IPS-20b (cell line): ENCODE results near the gene PROZ.

Experiments
- H3K27ac ChIP-seq: one replicate; pipeline ENCODE4 v1.5.1; 2013; ENCODE audit warnings: low read length
- H3K27me3 ChIP-seq: 2 replicates; pipeline ENCODE4 v1.6.1; 2013; ENCODE audit warnings: mild to moderate bottlenecking, low read length, inconsistent platforms; ENCODE audit not compliant: insufficient read depth
- H3K36me3 ChIP-seq: 2 replicates; pipeline ENCODE4 v1.6.1; 2013; ENCODE audit warnings: low read depth, mild to moderate bottlenecking, inconsistent platforms, low read length, moderate library complexity; ENCODE audit not compliant: insufficient read depth
- H3K4me1 ChIP-seq: 2 replicates; pipeline ENCODE4 v1.6.1; 2013; ENCODE audit warnings: mild to moderate bottlenecking, control low read depth, inconsistent platforms, low read length, moderate library complexity; ENCODE audit not compliant: insufficient read depth
- H3K4me3 ChIP-seq: 2 replicates; pipeline ENCODE4 v1.5.1; 2013; ENCODE audit warnings: mild to moderate bottlenecking, low read length, inconsistent platforms
- H3K9ac ChIP-seq: 2 replicates; pipeline ENCODE4 v1.6.1; 2013; ENCODE audit warnings: low read depth, mild to moderate bottlenecking, inconsistent platforms, low read length, moderate library complexity
- H3K9me3 ChIP-seq: 2 replicates; pipeline ENCODE4 v1.6.1; 2013; ENCODE audit warnings: mild to moderate bottlenecking, low read depth, low read length, inconsistent platforms; ENCODE audit not compliant: insufficient read depth

The PROZ gene

DNA sequence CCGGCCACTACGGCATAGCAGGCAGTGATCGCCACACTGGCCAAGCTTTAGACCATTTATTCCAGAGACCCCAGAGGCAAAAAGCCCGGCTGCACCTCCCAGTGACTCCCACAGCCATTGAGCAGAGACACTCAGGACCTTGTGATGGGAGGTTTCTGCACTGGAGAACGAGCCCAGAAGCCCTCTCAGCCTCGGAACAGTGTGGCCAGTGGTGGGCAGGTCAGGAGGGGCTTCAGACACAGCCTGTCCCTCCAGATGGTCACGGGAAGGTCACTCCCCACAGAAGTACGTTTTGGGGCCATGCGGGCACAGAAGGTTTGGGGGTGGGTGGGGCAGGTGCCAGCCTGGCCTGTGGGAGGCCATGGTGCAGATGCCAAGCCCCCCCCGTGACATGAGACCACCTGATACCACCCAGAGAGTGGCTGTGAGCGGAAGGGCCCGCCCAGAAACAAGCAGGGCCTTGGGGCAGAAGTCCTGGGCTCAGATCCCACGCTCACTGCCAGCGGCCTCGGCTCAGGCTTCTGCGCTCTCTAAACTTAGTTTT lies 36.4 kb upstream of the PROZ start:
- H3K27me3 ChIP-seq = no peaks in the 10 kb centered on the region
- no peak overlapping the region for H3K9ac ChIP-seq
- H3K9me3 ChIP-seq = no peaks in the 10 kb centered on the region
- H3K27ac ChIP-seq = no peak overlapping the region
- no peaks in the 10 kb centered on the region for H3K36me3 ChIP-seq
- H3K4me1 ChIP-seq = no peaks in the 10 kb centered on the region; the same call in none of the 2 replicates
- H3K4me3 ChIP-seq = no peak overlapping the region

DNA sequence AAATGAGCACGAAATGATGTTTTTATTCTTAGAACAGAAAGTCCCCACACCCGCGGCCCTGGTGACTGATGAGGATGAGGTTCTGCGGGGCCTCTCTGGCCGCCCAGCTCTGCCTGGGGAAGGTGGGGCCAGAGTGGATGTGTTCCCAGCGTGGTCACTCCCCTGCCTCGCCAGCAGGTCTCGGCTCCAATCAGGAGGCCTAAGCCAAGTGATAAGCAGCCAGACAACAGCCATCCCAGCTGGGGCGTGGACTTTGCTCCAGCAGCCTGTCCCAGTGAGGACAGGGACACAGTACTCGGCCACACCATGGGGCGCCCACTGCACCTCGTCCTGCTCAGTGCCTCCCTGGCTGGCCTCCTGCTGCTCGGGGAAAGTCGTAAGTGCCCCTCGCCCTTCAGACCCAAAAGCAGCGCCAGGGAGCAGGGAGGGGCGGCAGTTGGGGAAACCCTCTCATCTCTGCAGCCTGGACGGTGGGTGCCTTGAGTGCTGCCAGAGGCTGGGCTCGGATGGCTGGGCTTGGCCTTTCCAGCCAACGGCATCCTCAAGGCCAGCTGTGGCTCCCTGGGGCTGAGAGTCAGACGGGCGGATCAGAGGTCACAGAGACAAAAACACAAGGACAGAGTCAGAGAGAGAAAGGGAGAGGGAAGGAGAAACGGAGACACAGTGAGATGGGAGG lies 35.8 kb upstream of the PROZ start, which contains the start of gene F10:
Gene F10, plus strand, starts transcription at position 250 of the 676 bp plus-strand sequence. Its CDS starts 57 bp downstream, at position 307.
- peak within 1 kb of the TSS; percentile 53; the same call in 1 of the 2 replicates for H3K4me3 ChIP-seq
- no peak within 1 kb of the TSS for H3K27ac ChIP-seq
- no peaks in the 10 kb centered on the region for H3K9me3 ChIP-seq
- H3K9ac ChIP-seq = no peak within 1 kb of the TSS
- H3K27me3 ChIP-seq = no peaks in the 10 kb centered on the region
- no peaks in the 10 kb centered on the region; the same call in 1 of the 2 replicates for H3K4me1 ChIP-seq
- no peaks in the 10 kb centered on the region for H3K36me3 ChIP-seq

DNA sequence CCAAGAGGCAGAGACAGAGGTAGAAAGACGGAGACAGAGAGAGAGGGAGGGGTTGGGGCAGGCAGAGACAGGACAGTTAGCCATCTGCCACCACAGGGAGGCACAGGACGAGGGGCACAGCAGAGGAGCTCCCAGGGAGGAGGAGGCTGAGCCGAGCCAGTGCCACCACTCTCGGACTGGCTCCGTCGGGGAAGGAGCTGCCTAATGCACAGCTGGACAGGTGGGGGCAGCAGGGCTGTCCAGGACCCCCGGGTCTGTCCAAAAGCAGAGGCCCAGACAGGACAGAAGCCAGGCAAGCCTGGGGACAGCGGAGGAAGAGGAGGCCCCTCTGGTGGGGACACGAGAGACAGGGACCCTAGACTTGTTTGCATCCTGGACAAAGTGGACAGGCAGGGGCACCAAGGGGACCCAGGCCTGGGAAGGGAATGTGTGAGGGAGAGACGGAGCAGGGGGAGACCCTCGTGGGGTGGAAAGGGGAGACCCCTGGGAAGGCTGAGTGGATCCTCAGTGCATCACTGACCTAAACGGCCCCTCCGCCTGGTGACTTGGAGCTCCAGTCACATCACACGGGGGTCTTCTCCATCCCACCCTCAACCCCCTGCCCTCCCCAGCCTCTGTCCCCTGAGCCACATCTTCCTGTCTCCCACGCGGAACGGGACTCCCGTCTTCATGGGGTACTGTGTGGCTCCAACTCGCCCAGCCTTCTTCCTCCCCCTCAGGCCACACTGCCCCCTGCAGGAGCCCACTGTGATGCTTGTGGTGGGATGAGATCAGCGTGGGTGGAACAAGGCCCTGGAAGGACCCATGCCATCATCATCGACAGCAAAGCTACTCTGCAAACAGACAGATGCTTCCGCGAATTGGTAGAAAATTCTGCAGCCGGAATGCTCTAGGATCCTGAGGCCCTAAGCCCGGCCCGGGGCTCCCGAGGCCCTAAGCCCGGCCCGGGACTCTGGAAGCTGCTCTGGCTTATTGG lies 34.9 kb upstream of the PROZ start:
- no peaks in the 10 kb centered on the region; the same call in 1 of the 2 replicates for H3K27me3 ChIP-seq
- no peaks in the 10 kb centered on the region; the same call in 1 of the 2 replicates for H3K4me1 ChIP-seq
- no peak overlapping the region for H3K27ac ChIP-seq
- H3K9me3 ChIP-seq = no peaks in the 10 kb centered on the region
- H3K9ac ChIP-seq = no peak overlapping the region
- H3K4me3 ChIP-seq = no peak overlapping the region
- no peaks in the 10 kb centered on the region for H3K36me3 ChIP-seq

DNA sequence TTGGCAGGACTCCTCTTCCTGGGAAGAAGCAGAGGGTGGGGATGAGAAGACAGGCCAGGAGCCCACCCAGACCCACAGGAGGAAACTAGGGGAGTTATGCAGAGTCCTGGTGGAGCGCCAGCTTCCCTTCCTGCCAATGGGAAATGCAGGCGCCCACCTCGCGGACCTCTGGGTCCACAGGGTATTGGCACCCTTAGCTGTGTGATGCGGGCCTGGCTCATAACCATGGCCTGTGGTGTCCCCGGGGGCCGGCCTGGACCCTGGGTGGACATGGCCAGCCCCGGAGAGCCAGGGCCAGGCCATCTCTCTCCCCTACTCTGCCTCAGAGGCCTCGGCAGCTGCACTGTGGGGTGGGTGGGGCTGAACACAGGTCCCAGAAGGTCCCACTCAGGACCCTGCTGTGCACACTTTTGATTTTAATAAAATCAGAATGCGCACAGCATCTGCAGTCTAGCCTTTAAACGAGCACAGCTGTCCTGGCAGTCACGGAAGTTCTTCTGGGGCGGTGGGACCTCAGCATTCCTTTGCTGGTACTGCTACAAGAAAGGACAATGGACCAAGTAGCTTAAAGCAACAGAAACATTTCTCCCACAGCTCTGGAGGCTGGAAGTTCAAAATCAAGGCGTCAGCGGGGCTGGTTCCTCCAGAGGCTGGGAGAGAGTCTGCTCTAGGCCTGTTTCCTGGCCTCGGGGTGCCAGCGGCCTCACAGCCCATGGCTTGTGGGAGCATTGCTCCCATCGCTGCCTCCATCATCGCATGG lies 34.1 kb upstream of the PROZ start:
- Histone ChIP-seq H3K9ac (no peak overlapping the region), H3K27me3 (no peaks in the 10 kb centered on the region; the same call in none of the 2 replicates), H3K4me1 (no peaks in the 10 kb centered on the region; the same call in 1 of the 2 replicates), H3K9me3 (no peaks in the 10 kb centered on the region), H3K27ac (no peak overlapping the region), H3K4me3 (no peak overlapping the region), H3K36me3 (no peaks in the 10 kb centered on the region)

DNA sequence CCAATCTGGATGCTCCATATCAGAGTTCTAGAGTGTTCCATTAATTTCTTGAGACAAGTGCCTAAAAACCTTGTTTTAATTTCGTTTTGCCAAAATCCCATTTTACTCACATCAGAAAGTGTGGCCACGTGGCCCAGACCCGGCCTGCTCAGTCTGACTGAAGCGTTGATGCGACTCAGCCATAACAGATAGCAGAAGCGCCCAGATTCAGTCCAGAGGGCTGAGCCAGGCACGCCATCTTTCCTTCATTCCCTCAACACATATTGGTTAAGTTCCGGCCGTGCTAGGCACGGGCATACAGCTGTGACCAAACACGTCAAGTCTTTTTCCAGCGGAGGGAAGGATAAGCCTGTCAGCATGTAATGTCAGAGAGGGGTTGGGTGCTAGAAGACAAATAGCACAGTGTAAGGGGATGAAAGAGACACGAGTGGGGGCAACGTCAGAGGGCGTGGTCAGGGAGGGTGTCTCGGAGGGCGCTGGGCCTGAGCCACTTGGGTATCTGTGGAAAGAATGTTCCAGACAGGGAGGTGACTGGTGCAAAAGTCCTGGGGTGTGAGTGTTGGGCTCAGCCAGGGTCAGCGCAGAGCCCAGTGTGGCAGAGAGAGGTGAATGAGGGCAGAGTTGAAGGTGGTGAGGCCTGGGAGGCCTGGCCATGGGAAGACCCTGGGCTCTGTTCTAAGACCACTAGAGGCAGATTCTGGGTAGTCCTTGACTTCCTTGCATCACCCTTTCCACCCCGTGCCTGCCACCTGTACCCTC lies 32.8 kb upstream of the PROZ start:
- Histone ChIP-seq H3K9me3 (no peaks in the 10 kb centered on the region), H3K9ac (no peak overlapping the region), H3K27me3 (no peaks in the 10 kb centered on the region; the same call in none of the 2 replicates), H3K27ac (no peak overlapping the region), H3K36me3 (no peaks in the 10 kb centered on the region), H3K4me1 (no peaks in the 10 kb centered on the region; the same call in 1 of the 2 replicates), H3K4me3 (no peak overlapping the region)

- H3K36me3 ChIP-seq = no peaks in the 10 kb centered on the region
- H3K27me3 ChIP-seq = no peaks in the 10 kb centered on the region; the same call in none of the 2 replicates
- H3K4me3 ChIP-seq = no peak overlapping the region
- no peaks in the 10 kb centered on the region; the same call in 1 of the 2 replicates for H3K4me1 ChIP-seq
- H3K9ac ChIP-seq = no peak overlapping the region
- no peak overlapping the region for H3K27ac ChIP-seq
- H3K9me3 ChIP-seq = no peaks in the 10 kb centered on the region
Measured at GRCh38 chr13:113126265-113127150, 31.9 kb upstream of the PROZ start.

GRCh38 chr13:113129480-113129879 lies 29.0 kb upstream of the PROZ start:
- Histone ChIP-seq H3K36me3 (no peaks in the 10 kb centered on the region), H3K27ac (no peak overlapping the region), H3K4me1 (no peaks in the 10 kb centered on the region), H3K4me3 (no peak overlapping the region), H3K9ac (no peak overlapping the region), H3K9me3 (no peaks in the 10 kb centered on the region), H3K27me3 (no peaks in the 10 kb centered on the region; the same call in none of the 2 replicates)

- Histone ChIP-seq H3K9ac (no peak overlapping the region), H3K9me3 (no peaks in the 10 kb centered on the region), H3K4me1 (no peaks in the 10 kb centered on the region), H3K27ac (no peak overlapping the region), H3K4me3 (no peak overlapping the region), H3K27me3 (no peaks in the 10 kb centered on the region; the same call in none of the 2 replicates), H3K36me3 (no peaks in the 10 kb centered on the region)
Measured at GRCh38 chr13:113129921-113130750, 28.3 kb upstream of the PROZ start.

- peaks cover 15% of the 10 kb centered on the region; the same call in 1 of the 2 replicates for H3K4me1 ChIP-seq
- no peaks in the 10 kb centered on the region for H3K36me3 ChIP-seq
- H3K9ac ChIP-seq = no peak overlapping the region
- no peaks in the 10 kb centered on the region for H3K9me3 ChIP-seq
- H3K27ac ChIP-seq = no peak overlapping the region
- no peaks in the 10 kb centered on the region for H3K27me3 ChIP-seq
- H3K4me3 ChIP-seq = no peak overlapping the region
Measured at GRCh38 chr13:113135281-113135760, 23.1 kb upstream of the PROZ start.
